Measurements from ENCODE around the gene CHKA.

Gene CHKA

DNA sequence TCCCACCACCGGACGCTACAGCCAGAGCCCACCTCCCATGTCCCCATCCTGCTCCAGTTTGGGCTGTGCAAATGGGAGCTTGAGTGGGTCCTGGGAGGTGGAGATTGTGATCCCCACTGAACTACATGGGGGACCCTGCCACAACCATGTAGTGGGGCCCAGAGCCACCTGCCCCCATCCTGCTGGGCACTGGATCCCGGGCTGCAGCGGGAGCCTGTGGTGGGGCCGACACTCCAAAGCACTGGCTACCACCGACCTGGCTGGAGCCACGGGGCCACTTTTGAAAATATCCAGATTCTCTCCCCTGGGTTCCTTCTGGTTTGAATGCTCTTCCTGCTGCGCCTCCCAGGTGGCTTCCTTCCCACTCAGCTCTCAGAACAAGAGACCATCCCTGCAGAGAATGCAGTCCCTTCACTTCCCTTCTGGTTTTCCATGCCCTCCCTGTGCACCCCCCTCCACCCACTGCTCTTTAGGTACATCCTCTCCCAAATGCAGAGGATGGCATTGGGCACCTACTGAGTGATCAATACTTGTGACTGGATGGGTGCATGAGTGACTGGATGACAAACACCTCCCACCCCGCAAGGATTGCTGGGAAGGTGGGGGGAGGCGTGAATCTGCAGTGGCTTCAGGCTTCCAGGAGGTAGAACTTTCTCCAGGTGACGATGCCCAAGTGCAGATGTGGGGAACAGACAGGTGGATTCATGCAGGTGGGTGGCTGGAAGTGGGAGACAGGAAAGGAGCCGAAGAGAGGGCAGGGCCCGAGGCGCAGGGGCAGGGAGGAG, 116.4 kb downstream of the CHKA start:
- H3K36me3 ChIP-seq (ENCODE audit: insufficient read depth): no peaks in the 10 kb centered on the region
- peak overlapping the region; percentile 89 for H3K4me2 ChIP-seq
- no peaks in the 10 kb centered on the region for H3K79me2 ChIP-seq (ENCODE audit: insufficient read depth, low read depth)
- peak overlapping the region; percentile 55; the same call in 1 of the 2 replicates for H3K9ac ChIP-seq
- H3K4me3 ChIP-seq (IDR thresholded peaks at IDR 0.05; ENCODE audit: insufficient read depth, low read depth, low read length): no peak overlapping the region
- H3K4me1 ChIP-seq (ENCODE audit: low read depth, poor library complexity, severe bottlenecking): peaks cover 74% of the 10 kb centered on the region
- TF ChIP-seq, protein P1, sequence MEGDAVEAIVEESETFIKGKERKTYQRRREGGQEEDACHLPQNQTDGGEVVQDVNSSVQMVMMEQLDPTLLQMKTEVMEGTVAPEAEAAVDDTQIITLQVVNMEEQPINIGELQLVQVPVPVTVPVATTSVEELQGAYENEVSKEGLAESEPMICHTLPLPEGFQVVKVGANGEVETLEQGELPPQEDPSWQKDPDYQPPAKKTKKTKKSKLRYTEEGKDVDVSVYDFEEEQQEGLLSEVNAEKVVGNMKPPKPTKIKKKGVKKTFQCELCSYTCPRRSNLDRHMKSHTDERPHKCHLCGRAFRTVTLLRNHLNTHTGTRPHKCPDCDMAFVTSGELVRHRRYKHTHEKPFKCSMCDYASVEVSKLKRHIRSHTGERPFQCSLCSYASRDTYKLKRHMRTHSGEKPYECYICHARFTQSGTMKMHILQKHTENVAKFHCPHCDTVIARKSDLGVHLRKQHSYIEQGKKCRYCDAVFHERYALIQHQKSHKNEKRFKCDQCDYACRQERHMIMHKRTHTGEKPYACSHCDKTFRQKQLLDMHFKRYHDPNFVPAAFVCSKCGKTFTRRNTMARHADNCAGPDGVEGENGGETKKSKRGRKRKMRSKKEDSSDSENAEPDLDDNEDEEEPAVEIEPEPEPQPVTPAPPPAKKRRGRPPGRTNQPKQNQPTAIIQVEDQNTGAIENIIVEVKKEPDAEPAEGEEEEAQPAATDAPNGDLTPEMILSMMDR (conservative IDR thresholded peaks at IDR 0.05; ENCODE audit: low read depth, low read length): no peak
- no peaks in the 10 kb centered on the region for H4K20me1 ChIP-seq (ENCODE audit: insufficient read depth)
- peak overlapping the region; percentile 60 for H2AFZ ChIP-seq (ENCODE audit: low read depth)
- H3K27ac ChIP-seq: peak overlapping the region; percentile 48; the same call in 1 of the 2 replicates
- H3K27me3 ChIP-seq (ENCODE audit: insufficient read depth, low read depth): no peaks in the 10 kb centered on the region

DNA sequence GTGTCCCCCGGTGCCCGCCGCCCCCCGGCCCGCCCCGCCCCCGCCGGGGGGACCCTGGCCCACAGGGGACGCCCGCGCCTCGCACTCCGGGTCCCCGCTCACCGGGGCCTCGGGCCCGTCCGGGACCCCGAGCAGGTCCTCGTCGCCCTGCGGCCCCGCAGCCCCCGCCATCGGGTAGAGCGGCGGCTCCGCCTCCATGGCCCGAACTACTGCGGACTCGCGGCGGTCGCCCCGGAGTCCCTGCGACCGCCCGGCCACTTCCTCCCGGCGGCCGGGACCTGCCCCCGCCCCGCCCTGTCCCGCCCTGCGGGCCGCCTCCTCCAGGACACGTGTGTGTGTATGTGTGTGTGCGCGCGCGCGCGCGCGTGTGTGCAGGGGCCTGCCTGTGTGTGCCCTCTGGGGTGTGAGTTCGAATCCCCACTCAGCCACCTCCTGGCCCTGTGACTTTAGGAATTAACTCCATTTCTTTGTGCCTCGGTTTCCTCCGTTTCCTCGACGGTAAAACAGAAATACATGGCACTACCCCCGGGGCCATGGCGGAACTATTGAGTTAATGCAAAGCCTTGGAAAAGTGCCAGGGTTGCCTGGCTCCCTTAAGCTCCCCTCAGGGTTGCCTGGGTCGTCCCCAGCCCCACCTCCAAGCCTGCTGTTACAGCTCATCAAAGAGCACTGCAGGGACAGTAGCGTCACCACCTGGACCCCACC, 117.2 kb downstream of the CHKA start, which contains the start of gene UNC93B1:
TSS of gene UNC93B1 (minus strand) at position 252 of the 705 bp plus-strand sequence. CDS start at position 198, 54 bp downstream.
- Histone ChIP-seq H3K9ac (peak within 1 kb of the TSS; percentile 55; the same call in 1 of the 2 replicates), H3K4me2 (peak within 1 kb of the TSS; percentile 89), H3K36me3 (ENCODE audit: insufficient read depth) (no peaks in the 10 kb centered on the region), H4K20me1 (ENCODE audit: insufficient read depth) (no peaks in the 10 kb centered on the region), H3K79me2 (ENCODE audit: insufficient read depth, low read depth) (no peaks in the 10 kb centered on the region), H2AFZ (ENCODE audit: low read depth) (peak within 1 kb of the TSS; percentile 60), H3K4me3 (IDR thresholded peaks at IDR 0.05; ENCODE audit: insufficient read depth, low read depth, low read length) (no peak within 1 kb of the TSS), H3K4me1 (ENCODE audit: low read depth, poor library complexity, severe bottlenecking) (peaks cover 74% of the 10 kb centered on the region), H3K27me3 (ENCODE audit: insufficient read depth, low read depth) (no peaks in the 10 kb centered on the region), H3K27ac (peak within 1 kb of the TSS; percentile 48; the same call in 1 of the 2 replicates)
- TF ChIP-seq, protein P1 (conservative IDR thresholded peaks at IDR 0.05; ENCODE audit: low read depth, low read length): no peak

DNA sequence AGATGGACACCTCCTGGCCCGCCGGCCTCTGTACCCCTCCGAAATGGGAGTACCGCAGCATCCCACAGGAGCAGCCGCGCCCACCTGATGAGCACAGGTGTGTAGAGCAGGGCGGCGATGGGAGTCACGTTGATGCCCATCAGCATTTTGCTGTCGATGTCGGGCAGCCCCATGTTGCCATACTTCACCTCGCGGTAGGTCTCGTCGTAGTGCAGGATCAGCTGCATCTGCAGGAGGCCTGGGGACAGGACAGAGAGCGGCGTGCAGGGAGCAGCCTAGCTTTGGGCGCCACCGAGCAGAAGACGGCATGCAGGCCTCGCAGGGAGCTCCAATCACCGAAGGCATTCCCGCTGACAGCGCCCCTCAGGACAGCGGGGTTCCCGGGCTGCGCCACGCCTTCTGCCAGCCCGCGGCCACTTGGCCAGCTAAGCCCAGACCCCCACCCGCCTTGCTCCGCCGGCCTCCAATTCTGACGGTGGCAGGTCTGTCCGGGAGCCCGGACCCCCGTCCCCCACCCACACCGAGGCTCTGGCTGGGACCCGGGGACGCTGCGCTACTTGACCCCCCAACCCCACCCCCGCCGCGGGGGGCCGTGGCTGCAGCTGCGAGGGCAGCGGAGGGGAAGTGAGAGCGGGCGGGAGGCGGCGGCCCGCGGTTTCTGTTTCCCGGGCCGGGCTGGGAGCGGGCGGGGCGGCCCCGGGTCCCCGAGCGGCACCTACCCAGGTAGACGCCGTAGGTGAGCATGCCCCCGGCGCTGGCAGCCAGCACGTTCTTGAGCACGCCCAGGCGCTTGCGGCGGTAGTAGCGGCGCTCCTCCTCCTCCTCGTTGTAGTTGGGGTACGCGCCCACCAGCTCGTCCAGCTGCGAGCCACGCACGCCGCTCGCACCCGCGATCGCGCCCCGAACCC, 118.0 kb downstream of the CHKA start:
- Histone ChIP-seq H3K4me1 (ENCODE audit: low read depth, poor library complexity, severe bottlenecking) (peaks cover 74% of the 10 kb centered on the region), H3K36me3 (ENCODE audit: insufficient read depth) (no peaks in the 10 kb centered on the region), H3K4me2 (peak overlapping the region; percentile 57), H4K20me1 (ENCODE audit: insufficient read depth) (no peaks in the 10 kb centered on the region), H2AFZ (ENCODE audit: low read depth) (no peak overlapping the region), H3K27ac (peak overlapping the region; percentile 26; the same call in 1 of the 2 replicates), H3K27me3 (ENCODE audit: insufficient read depth, low read depth) (no peaks in the 10 kb centered on the region), H3K4me3 (IDR thresholded peaks at IDR 0.05; ENCODE audit: insufficient read depth, low read depth, low read length) (no peak overlapping the region), H3K9ac (peak overlapping the region; percentile 55; the same call in 1 of the 2 replicates), H3K79me2 (ENCODE audit: insufficient read depth, low read depth) (no peaks in the 10 kb centered on the region)
- TF ChIP-seq, protein P1 (conservative IDR thresholded peaks at IDR 0.05; ENCODE audit: low read depth, low read length): no peak
